Liver (tissue), 3 donors: ENCODE data around the gene B9D1.

Experiments
- ATF3 ChIP-seq: IDR thresholded peaks from 2 replicates; pipeline ENCODE4 v1.6.1; 2016; ENCODE audit warnings: antibody characterized with exemption
- CTCF ChIP-seq: fragments of 150-350 bp; IDR thresholded peaks from 2 replicates; pipeline ENCODE4 v1.5.1; 2017; ENCODE audit warnings: improper control_type of control experiment, low read depth, low read length; ENCODE audit not compliant: missing input control
- EGR1 ChIP-seq, 2 donors: IDR thresholded peaks; 2 replicates each; pipeline ENCODE4 v1.6.1; 2016 to 2018; ENCODE audit warnings: antibody characterized with exemption in 2 of 2, low read depth in 2 of 2
- FOXA1 ChIP-seq: IDR thresholded peaks from 2 replicates; pipeline ENCODE4 v1.6.1; 2016; ENCODE audit warnings: antibody characterized with exemption
- GABPA ChIP-seq, 2 donors: IDR thresholded peaks in 1 of 2; conservative IDR thresholded peaks in 1 of 2; 2 replicates each; pipeline ENCODE4 v1.6.1; 2016; ENCODE audit warnings: antibody characterized with exemption in 2 of 2, mild to moderate bottlenecking in 1 of 2, moderate library complexity in 1 of 2
- HNF4G ChIP-seq: IDR thresholded peaks from 2 replicates; pipeline ENCODE4 v1.6.1; 2016; ENCODE audit warnings: antibody characterized with exemption
- MAX ChIP-seq: IDR thresholded peaks from 2 replicates; pipeline ENCODE4 v1.6.1; 2016; ENCODE audit warnings: antibody characterized with exemption
- NR2F2 ChIP-seq: IDR thresholded peaks from 2 replicates; pipeline ENCODE4 v1.6.1; 2016; ENCODE audit warnings: antibody characterized with exemption
- RAD21 ChIP-seq, 2 donors: IDR thresholded peaks; 2 replicates each; pipeline ENCODE4 v1.6.1; 2016; ENCODE audit warnings: antibody characterized with exemption in 2 of 2, mild to moderate bottlenecking in 2 of 2
- REST ChIP-seq: IDR thresholded peaks from 2 replicates; pipeline ENCODE4 v1.6.1; 2016; ENCODE audit warnings: antibody characterized with exemption, mild to moderate bottlenecking
- RXRA ChIP-seq, 2 donors: IDR thresholded peaks; 2 replicates each; pipeline ENCODE4 v1.6.1; 2017 to 2018; ENCODE audit warnings: antibody characterized with exemption in 2 of 2, mild to moderate bottlenecking in 1 of 2
- TAF1 ChIP-seq: conservative IDR thresholded peaks from 2 replicates; pipeline ENCODE4 v1.6.1; 2016; ENCODE audit warnings: antibody characterized with exemption, mild to moderate bottlenecking
- YY1 ChIP-seq: IDR thresholded peaks from 2 replicates; pipeline ENCODE4 v1.6.1; 2016; ENCODE audit warnings: antibody characterized with exemption, mild to moderate bottlenecking
- ZBTB33 ChIP-seq: IDR thresholded peaks from 2 replicates; pipeline ENCODE4 v1.6.1; 2016; ENCODE audit warnings: antibody characterized with exemption
- donor health status: healthy.
- donor health status: healthy.

GRCh38 chr17:19303367-19303776 lies 59.2 kb downstream of the B9D1 start:
- TF ChIP-seq FOXA1 (no peak), CTCF (no peak), HNF4G (no peak), REST (no peak), MAX (no peak), ATF3 (no peak), RAD21 (IDR thresholded peaks at IDR 0.05) (no peak), TAF1 (no peak), ZBTB33 (no peak), RXRA (IDR thresholded peaks at IDR 0.05) (no peak), EGR1 (IDR thresholded peaks at IDR 0.05; ENCODE audit: low read depth in 2 of 2) (no peak), YY1 (no peak), NR2F2 (no peak), GABPA (IDR thresholded peaks at IDR 0.05 in 1 of 2, conservative IDR thresholded peaks at IDR 0.05 in 1 of 2) (no peak)
